GM18861 (cell line): ENCODE measurements around the gene CRACDL.

Experiments
- ATAC-seq: cut with Tn5 transposase; IDR thresholded peaks from one replicate; pipeline ENCODE4 v1.9.1; 2021; ENCODE audit not compliant: unreplicated experiment

Gene CRACDL

GRCh38 chr2:98778741-98779483 is 157.1 kb downstream of the CRACDL start:
- no peak for ATAC-seq

DNA sequence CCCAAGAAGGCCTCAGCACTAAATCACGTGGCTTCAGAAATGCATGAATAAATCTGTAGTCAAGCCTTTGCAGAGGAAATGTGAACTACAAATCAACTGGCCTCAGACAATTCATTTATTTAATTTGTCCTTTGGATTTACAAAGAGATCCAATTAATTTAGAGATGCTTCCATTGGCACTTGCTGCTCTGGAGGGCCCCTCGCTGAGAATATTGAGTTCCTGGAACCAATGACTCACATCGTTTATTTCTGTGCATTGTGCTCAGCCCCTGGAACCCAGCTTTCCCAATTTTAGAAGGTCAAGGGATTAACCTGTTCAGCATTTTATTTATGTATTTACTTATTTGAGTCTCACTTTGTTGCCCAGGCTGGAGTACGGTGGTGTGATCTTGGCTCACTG is 157.9 kb downstream of the CRACDL start:
- no peak for ATAC-seq

GRCh38 chr2:98777710-98778109 is 158.3 kb downstream of the CRACDL start:
- no peak for ATAC-seq

DNA sequence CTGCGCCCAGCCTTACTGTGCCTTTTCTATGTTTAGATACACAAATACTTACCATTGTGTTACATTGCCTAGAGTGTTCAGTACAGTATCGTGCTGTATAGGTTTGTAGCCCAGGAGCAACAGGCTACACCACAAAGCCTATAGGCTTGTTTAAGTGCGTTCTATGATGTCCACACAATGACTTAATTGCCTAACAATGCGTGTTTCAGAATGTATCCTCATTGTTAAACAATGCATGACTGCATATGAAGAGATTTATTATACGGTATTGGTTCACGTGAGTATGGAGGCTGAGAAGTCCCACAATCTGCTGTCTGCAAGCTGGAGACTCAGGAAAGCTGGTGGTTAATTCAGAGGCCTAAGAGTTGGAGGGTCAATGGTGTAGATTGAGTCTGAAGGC is 158.9 kb downstream of the CRACDL start:
- no peak for ATAC-seq

- ATAC-seq, result no peak
These were observed 159.9 kb downstream of the CRACDL start for GRCh38 chr2:98776136-98776535.

DNA sequence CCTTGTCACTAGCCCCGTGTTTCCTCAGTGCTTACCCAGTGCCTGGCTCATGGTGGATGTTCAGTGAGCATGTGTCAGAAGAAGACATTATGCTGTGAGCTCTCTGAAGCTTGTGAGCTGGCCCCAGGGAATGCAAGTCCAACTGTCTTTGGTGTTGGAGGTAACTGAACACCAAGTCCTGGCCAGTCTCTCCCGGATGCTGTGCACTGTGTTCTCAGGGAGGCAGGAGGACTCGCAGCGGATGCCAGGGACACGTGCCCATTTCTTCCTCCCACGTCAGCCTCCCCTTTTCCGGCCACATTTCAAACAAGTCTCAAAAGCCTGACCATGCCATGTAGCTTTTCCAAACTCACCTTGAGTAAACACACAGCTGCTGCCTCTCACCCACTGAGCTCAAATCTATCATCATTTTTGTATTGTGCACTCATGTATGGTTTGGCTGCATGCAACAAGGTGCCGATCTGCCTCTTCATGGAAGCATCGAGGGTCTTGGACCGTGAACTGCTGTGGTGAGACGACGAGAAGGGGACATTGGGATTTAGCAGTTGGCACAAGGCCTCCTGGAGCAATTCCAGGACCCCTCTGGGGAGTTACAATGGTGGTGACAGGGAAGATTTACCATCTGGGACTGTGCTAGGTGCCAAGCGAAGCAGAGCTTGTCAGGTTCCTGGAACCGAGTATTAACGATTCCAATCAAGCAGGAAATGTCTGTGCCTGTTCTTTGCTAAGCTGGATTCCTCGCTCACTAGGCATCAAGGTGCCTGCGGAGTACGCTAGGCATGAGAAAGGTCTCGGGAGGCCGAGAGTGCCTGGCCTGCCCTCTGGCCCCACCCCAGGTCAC is 160.7 kb downstream of the CRACDL start:
- no peak for ATAC-seq

- no peak for ATAC-seq
These were observed 162.1 kb downstream of the CRACDL start for GRCh38 chr2:98773907-98774306.

GRCh38 chr2:98773169-98773568 is 162.9 kb downstream of the CRACDL start:
- no peak for ATAC-seq

- ATAC-seq, result no peak
These were observed 163.5 kb downstream of the CRACDL start for GRCh38 chr2:98772536-98772935.

DNA sequence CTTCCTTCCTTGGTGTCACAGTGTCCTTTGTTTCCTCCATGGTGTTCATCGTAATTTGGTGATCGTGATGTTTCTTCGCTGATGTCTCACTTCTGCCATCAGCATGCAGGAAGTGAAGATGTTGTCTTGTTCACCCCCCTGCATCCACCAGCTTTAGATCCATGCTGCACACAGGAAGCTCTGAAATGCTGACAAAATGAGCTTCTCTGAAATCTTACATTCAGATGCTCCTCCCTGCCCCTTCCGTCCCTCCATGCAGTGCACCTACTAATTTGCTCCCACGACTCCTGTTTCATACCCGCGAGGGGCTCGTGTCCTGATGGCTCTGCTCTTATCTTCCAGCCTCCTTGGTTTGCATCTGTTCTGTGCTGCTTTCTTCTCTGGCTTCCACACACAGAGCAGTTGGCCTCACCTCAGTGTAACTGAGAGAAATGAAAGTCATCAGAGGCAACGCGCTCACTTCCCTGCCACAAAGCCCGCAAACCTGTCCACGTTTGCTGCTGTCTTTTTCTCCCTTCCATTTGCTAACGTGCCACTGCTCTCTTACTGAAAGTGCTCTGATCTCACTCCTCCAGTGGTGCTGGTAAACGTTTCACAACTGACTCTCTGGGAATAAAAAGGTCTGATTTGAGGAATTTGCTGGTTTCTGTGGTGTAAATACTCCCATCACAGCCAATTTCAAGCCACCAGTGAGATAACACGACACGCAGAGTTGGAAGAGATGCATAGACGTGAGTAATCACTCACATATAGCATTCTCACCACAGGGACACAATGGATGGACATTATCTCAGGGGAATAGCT is 164.1 kb downstream of the CRACDL start:
- no peak for ATAC-seq

DNA sequence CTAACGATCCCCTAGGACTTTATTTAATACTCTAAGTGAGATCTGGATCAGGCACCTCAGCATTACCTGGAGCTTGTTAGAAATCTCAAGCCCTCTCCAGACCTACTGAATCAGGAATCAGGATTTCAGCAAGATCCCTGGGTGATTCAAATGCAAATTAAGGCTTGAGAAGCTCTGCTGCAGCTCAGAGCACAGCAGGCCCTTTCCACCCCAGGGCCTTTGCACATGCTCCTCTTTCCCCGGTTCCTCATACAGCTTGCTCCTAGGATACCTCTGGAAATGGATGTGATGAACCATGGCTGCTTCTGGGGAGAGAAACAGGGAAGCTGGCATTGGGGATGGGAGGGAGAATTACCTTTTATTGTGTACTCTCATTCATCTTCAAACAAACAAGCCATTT is 164.8 kb downstream of the CRACDL start:
- ATAC-seq, result no peak

DNA sequence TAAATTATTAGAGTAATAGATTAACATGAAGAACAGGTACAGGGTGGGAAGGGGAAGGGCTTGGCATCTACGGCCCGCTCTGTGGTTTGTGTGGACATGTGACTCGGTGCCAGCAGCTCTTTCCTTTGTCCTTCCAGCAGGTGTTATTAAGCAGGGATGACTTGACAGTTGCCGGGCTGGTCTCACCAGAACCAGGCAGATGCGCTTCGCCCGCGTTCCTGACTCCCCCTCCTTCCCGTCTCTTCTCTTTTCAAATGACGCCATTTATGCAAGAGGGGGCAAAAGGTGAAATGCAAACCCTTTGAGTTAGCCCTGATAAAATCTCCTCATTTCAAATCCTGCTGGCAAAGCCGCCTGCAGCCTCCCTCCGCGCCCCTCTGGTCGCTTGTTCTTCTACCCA is 166.2 kb downstream of the CRACDL start:
- ATAC-seq, result no peak

GRCh38 chr2:98769114-98769476 is 166.9 kb downstream of the CRACDL start:
- no peak for ATAC-seq

DNA sequence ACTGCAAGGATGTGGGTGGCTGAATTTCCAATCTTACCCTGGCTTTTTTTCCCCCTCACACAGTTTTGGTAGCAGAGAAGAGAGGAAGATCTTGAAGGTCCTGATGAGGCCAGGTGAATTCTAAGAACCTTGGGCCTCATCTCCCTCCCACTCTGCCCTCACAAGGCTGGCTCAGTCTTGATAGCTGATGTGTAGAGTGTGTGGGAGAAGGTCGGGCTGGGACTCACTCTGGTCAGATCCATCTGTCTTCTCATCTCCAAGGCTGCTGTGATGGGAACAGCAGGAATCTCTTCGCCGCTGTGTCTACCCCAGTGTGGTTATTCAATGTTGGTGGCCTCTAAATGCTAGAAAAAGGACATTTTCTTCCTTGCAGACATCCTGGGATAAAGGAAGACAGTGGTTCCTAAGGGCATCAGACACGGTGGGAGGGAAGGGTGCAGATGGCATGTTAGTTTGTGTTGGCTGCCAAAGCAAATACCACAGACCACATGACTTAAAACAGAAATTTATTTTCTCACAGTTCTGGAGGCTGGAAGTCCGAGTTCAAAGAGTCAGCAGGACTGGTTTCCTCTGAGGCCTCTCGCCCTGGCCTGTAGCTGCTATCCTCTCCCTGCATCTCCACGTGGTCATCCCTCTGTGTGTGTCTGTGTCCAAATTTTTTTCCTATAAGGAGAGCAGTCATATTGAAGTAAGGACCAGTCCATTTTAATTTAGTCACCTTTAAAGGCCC is 167.5 kb downstream of the CRACDL start:
- ATAC-seq, result no peak

DNA sequence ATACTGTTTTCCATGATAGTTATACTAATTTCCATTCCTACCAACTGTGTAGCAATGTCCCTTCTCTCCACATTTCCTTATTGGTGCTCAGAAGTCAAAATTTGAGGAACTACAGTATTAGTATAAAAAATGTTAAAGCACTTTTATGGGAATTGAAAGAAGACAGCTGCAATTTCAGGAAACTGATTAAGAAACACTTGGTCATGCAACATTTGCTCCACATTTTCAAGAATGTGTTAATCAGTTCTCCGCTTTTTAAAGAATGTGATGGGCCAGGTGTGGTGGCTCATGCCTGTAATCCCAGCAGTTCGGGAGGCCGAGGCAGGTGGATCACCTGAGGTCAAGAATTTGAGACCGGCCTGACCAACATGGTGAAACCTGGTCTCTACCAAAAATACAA is 171.5 kb downstream of the CRACDL start:
- no peak for ATAC-seq

DNA sequence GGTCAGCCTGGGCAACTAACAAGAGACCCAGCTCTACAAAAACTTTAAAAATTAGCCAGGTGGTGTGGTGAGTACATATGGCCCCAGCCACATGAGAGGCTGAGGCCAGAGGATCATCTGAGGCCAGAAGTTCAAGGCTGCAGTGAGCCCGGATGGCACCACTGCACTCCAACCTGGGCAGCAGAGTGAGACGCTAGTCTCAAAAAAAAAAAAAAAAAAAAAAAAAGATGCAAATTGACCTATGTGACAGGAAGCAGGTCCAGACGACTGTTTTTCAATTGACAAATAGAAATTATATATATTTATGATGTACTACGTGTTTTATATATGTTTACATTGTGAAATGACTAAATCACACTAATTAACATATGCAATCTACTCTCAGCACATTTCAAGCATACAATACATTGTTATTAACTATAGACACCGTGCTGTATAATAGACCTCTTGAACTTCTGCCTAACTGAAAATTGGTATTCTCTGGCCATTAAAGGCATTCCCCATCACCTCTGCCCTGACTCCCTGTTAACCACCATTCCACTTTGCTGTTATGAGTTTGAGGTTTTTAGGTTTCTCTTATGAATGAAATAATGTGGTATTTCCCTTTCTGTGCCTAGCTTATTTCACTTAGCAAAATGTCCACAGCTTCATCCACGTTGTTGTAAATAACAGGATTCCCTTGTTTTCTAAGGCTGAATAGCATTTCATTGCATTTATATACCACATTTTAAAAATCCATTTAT is 172.6 kb downstream of the CRACDL start:
- ATAC-seq, result no peak

GRCh38 chr2:98761909-98762308 is 174.1 kb downstream of the CRACDL start:
- ATAC-seq, result no peak

GRCh38 chr2:98761267-98761781 is 174.7 kb downstream of the CRACDL start:
- no peak for ATAC-seq

GRCh38 chr2:98759827-98760625 is 176.0 kb downstream of the CRACDL start:
- no peak for ATAC-seq
